HG02885 (cell line): ENCODE results near the gene TNNT3.
"Not testable (repeated sequence)": the region's sequence is repeated elsewhere in the genome, so short reads cannot be mapped to it uniquely, and the experiment has no call there.

Experiments
- ATAC-seq: cut with Tn5 transposase; IDR thresholded peaks from one replicate; pipeline ENCODE4 v1.9.1; 2021; ENCODE audit warnings: mild to moderate bottlenecking; ENCODE audit not compliant: unreplicated experiment, poor library complexity

Gene TNNT3

DNA sequence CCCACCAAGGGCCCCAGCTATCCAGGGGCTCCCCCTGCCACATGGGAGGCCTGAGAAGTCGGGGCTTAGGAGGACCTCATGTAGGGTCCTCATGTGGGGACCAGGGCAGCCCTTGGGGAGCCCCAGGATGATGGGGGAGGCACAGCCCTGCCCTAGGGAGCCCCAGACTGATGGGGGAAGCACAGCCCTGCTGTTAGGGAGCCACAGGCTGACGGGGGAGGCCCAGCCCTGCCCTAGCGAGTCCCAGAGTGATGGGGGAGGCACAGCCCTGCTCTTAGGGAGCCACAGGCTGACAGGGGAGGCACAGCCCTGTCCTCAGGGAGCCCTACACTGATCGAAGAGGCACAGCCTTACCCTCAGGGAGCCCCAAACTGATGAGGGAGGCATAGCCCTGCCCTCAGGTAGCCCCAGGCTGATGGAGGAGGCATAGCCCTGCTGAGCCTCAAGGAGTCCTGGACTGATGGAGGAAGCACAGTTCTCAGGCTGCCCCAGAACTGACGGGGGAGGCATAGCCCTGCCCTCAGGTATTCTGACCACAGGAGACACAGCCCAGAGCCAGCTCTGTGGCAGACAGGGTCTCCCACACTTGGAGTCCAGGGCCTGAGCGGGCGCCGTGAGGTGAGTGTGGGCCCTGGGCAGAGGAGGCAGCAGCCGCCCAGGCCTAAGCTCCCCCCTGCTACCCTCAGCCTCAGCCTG, 38.6 kb upstream of the TNNT3 start:
- ATAC-seq: no peak

DNA sequence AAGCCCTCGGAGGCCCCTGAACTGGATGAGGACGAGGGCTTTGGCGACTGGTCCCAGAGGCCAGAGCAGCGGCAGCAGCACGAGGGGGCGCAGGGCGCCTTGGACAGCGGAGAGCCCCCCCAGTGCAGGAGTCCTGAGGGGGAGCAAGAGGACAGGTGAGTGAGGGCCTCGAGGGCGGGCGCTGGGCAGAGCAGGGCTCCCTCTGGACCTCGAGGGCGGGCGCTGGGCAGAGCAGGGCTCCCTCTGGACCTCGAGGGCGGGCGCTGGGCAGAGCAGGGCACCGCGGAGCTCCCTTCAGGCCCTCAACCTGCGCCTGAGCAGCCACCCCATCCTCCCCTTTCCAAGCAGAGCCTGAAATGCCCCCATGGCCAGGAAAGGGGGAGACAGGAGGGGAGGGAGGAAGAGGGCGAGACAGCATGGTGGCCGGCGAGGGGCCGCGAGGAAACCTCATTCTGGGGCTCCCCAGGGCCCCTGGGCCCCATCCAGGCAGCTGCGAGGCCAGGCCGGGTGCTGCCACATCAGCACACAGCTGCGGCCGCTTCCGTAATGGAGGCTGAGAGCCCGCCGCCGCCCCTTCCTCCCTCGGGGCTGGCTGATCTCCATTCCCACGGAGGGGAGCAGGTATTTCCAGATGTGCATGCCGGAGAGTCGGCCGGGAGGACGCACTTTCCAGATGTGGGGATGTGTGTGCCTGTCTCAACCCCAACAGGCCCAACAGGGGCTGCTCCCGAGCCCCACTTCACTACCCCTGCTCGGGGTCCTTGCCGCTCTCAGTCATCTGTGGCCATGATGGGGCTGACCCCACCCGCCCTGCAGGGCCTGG, 37.9 kb upstream of the TNNT3 start:
- ATAC-seq: peak; percentile 9

DNA sequence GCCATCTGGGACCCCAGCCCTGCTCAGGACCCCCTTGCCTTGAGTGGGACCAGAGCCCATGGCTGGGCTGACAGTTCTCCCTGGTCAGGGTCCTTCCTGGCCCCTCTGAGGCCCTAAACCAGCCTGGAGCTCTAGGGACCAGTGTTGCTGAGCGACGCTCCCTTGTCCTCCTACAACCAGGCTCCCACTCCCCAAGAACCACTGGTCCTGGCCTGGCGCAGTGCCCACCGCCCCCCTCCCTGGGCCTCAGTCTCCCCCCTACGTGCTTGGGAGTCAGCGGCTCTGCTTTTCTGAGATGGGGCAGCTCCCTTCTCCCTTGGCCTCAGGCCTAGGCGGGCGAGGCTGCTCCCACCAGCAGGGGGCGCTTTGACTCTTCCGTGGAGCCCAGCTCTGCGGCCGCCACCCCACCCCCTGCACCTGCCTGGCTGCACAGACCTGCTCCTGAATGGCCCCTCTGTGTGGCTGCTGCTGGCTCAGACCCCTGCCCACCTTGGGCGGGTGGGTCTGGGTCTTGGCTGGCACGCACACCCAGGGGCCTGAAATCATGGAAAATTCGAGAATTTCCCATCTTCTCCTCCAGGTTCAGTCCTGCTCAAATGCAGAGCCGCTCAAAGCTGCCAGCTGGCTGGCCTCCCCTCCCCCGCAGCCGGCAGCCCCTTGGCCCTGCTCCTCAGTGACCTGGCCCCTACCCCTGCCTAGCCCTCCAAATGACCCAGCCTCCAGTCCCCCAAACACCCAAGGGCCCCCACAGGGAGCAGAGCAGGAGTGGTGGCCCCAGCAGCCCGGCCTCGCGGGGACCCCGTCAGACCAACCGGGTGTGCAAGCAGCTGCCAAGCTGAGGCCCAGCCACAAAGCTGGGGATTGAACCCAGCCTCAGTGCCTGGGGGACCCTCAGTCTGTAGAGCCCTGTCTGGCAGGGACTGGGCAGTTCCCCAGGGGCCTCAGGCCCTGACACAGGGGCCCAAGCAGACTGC, 37.0 kb upstream of the TNNT3 start:
- ATAC-seq: peak; percentile 66

DNA sequence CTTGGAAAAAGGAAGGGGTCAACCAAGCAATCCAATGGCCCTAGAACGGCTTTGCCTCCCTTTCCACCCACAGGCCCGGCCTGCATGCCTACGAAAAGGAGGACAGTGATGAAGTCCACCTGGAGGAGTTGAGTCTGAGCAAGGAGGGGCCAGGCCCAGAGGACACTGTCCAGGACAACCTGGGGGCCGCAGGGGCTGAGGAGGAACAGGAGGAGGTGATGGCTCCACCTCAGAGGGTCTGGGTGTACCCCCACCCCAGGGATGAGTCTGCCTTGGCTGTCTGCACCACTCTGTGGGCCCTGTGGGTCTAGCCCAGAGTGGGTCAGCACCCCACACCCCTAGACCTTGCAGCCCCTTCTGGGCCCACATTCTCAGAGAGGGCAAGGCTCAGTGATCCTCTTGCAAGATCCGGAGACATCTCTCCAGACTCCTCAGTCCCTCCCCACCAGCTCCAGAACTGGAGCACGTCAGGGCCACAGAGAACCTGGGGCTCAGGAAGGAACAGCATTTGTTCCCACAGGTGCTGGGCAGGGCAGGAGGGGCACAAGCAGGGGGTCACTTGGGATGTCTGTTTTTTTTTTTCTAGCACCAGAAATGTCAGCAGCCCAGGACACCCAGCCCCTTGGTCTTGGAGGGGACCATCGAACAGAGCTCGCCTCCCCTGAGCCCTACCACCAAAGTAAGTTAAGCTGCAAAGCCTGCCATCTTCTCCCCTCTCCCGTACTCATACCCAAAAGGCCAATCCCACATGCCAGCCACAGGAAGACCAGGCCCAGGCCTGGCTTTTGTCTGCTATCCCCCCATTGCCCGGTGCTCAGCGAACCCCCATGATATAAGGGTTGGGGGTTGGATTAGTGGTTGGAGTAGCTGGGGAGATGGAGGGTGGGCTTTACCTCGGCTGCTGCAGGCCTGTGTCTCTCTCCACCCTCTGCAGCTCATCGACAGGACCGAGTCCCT, 35.9 kb upstream of the TNNT3 start:
- ATAC-seq: no peak

DNA sequence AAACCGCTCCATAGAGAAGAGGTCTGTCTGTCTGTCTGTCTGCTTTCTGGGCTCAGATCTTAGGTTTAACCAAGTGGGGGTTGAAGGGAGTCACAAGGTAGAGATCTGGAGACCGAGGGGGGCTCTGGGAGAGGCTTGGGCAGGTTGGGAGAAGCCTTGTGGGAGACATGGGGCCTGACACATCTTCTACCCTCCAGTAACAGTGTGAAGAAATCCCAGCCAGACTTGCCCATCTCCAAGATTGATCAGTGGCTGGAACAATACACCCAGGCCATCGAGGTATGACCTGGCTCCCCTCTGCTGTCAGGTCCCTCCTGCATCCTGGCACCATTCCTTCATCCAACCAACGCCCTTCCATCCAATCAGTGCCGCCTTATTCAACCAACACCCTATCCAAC, 35.2 kb upstream of the TNNT3 start:
- no peak for ATAC-seq

DNA sequence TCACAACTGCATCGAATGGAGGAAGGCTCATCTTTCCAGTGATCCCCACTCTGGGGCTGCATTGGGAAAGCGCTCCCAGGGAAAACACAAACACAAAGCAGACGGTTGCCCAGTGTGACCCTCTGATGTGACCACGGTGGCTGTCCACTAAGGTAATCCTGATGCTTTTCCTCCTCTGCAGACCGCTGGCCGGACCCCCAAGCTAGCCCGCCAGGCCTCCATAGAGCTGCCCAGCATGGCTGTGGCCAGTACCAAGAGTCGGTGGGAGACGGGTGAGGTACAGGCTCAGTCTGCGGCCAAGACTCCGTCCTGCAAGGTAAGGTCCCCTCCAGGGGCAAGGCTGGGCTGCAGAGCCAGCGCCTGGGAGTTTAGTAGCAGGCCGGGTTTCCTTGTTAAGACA, 33.0 kb upstream of the TNNT3 start:
- not testable (repeated sequence) for ATAC-seq

DNA sequence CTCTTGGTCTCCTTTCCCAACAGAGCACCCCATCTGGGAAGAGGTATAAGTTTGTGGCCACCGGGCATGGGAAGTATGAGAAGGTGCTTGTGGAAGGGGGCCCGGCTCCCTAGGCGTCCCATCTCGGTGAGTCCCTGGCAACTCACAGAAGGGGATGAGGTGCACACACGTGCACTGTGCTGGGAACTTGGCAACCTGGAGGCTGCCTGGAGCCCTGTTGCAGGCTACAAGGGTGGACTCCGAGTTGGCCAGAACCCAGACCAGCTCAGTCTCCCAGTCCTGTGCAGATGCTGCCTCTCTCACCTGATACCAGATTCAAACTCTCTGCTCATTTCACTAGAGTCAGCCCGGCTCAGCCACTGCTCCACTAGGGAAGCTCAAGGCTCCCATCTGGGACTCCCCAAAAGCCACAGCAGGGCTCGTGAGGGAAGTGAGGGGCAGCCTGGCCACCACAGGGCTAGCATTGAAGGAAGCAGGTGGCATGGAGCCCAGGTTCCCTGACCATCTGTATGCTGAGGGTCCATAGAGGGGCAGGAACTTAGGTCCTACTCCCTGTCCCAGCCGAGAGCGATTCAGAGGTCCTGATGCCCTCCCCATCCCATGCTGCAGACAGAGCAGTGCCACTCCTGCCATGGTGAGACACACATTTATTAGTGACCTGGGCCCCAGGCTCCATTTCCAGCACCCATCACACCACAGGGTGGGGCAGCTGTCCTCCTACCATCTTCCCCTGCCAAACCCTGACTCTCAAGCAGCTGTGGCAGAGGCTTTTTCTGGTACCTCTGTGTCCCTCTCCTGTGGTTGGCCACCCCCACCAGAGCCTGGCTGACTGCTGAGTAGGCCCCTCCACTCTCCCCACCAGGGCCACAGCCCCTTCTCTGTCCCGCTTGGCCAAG, 31.8 kb upstream of the TNNT3 start:
- no peak for ATAC-seq

DNA sequence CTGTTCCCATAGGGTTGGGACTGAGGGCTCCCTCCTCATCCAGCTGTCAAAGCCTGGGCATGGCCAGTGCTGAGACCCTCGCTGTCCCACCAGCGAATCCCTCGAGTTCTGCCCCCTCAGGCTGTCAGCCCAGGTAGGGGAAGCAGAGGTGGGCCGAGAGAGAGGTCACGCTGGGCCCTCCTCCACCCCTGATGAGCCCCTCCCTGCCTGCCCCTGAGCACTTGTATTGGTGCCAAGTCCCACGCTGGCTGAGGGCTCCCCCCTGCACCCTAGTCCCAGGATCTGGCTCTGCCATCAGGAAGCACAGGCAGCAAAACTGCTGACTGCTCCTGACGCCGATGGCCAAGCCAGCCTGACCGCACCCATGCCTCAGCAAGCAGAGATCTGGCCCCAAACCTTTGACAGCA, 31.2 kb upstream of the TNNT3 start:
- no peak for ATAC-seq

DNA sequence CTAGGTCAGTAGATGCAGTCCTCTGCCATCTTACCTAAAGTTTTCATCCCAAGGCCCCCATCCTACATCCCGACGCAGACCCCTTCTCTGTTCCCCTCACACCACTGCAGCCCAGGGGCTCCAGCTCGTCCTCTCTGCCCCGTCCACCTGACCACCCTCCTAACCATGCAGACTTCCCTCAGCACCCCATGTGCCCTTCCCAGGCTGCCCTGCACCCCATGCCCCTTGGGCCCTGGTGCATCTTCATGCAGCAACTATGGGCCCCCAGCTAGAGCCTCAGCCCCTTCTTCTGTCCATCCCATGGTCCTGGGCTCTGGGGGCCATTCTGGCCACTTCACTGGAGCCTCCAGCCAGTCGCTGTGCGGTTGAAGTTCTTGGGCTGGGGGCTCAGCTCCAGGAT, 30.7 kb upstream of the TNNT3 start:
- ATAC-seq: no peak

DNA sequence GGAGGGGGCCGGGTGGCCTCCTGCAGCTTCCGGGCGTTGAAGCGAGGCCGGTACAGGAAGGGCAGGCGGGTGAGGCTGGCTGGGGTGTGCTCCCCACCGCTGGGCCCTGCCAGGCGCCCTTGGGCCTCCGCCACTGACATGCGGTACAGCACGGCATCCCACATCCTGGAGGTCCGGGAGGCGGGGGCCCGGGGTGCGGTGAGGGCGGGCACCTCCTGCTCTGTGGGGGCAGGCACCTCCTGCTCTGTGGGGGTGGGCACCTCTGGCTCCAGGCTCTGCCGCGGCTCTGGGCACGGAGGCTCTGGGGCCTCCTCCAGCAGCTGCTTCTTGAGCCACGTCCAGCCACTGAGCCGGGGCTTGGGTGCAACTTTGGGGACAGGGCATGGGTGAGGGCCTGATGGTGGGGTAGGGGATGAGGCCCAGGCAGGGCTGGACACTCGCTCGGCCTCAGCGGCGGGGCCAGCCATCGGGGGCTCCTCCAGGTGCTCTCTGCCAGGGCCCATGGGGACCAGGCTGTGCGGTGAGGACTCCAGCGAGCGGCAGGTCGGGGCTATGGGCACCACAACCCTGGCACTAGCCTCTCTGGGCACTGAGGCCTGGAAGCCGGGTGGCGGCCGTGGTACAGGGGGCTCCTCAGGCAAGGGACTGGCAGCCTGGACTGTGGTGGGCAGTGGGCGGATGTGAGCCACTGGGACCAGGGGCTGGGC, 30.1 kb upstream of the TNNT3 start:
- no peak for ATAC-seq

DNA sequence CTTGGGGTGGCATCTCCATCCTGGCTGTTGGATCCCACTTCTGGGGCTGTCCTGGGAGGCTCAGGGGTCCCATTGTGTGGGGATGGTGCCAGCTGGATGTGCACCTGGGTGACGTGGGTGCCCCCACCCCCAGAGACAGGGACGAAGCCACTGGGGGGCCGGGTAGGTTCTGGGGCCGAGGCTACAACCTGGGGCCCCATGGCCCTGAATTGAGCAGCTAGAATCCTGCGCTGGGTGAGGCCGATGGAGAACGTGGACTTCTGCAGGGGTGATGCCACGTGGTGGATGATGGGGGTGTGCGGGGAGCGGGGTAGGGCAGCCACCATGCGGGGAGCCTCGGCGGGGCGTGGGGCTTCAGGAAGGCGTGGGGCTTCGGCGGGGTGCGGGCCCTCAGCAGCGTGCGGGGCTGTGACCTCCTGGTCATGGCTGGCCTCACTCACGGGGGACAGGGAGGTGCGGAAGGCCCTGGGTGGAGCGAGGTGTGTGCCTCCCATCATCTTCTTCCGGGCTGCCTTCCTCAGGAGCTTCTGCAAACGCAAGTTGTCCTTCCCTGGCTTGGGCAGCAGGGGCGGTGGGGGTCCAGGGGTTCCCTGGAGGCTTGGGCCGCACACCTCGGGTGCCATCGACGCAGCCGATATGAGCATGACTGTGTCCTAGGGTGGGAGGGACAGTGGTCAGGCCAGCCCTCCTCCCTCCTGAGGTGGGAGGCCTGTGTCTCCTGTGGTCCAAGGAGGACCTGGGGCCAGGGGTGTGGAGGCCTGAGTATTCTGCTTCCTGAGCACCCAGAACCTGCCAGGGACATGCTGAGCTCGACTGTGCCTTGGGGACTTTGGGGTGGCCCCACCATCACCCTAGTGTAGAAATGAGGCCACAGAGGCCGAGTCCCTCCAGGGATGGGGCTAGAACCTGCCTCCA, 29.3 kb upstream of the TNNT3 start:
- no peak for ATAC-seq

DNA sequence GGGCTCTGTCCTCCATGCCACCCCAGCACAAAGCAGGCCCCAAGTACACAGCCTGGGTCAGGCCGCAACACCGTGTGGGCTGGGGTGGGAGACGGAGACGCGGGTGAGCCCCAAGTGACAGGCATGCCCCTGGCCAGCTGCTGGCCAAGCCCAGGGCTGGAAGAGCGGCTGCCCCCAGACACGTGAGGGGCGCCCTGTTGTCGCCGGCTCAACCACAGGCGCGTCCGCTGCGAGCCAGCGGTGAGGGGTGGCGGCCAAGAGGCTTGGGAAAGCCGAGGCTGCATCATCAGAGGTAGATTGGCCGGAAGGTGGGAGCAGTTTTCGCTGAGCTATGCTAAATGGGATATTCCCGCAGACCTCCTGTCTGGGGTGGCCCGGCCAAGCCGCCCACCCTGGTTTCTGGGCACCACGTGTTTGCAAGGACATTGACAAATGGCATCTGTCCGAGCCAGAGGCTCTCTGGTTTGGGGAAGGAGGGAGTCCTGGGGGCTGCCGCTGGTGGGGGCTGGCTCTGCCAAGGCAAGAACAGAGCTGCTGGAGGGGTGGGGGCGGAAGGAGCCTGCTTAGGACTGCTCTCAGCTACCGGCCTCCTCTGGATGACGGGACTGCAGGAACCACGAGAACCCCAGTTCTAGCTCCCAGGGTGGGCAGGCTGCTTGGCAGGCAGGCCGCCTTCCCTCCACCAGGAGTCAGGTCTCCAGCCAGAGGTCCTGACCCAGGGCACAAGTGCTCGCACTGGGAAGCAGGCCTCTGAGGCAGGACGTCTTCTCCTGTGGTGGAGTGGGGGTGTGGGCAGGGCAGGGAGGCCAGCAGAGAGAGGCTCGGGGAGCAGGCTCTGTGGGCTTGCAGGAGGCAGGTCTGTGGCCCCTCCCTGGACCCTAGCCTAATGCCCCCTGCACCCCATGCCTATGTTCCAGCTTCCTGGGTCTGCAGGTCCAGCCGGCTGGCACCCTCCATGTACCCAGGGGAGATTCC, 28.4 kb upstream of the TNNT3 start:
- no peak for ATAC-seq

DNA sequence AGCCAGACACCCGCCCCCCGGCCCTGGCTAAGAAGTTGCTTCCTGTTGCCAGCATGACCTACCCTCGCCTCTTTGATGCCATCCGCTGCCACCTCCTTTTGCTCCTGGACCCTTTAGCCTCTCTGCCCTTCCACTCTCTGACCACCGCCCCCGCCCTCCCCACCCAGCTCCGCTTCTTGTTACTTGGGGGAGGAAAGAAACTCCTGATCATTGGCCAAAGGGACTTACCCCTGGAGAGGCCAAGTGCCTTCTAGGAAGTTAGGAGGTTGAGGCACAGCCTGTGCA, 27.7 kb upstream of the TNNT3 start, which contains the start of gene PRR33:
PRR33 (minus strand) TSS at position 65 of the 285 bp plus-strand sequence. CDS start 1,311 bp downstream, outside the sequence.
- ATAC-seq: no peak

DNA sequence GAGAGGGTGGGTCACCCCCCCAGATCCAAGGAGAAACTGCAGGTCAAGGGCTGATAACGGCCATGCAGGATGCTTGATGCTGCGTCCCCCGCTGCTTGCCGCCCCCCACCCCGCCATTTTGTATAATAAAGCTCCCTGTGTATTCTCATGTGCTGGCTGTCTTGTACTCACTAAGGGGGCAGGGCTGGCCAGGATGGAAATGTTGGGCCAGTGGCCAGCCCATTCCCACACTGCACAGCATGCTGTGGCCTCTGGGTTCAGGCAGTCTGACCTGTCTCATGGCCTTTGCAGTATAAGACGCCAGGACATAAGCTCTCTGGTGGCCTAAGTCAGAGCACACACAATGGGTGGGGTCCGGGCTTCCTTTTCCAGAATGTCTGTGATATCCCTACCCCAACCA, 27.4 kb upstream of the TNNT3 start:
- no peak for ATAC-seq

DNA sequence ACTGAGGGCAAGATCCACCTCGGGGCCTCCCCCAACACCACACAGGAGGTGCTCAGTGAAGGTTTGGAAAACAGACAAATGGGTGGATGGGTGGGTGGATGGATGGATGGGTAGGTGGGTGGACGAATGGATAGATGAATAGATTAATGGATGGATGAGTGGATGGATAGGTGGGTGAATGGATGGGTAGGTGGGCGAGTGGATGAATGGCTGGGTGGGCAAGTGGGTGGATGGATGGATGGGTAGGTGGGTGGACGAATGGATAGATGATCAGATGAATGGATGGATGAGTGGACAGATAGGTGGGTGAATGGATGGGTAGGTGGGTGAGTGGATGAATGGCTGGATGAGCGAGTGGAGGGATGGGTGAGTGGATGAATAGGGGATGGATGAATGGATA, 26.9 kb upstream of the TNNT3 start:
- no peak for ATAC-seq
